Measurements from ENCODE around the gene PDCL2.

- TF ChIP-seq HDGF (IDR thresholded peaks at IDR 0.05; ENCODE audit: borderline replicate concordance) (no peak), ARNT (IDR thresholded peaks at IDR 0.05) (no peak), SUZ12 (IDR thresholded peaks at IDR 0.05) (no peak), CTBP1 (IDR thresholded peaks at IDR 0.05; ENCODE audit: borderline replicate concordance) (no peak), ELF4 (IDR thresholded peaks at IDR 0.05) (no peak), SP1 (IDR thresholded peaks at IDR 0.05) (no peak), BHLHE40 (IDR thresholded peaks at IDR 0.05; ENCODE audit: borderline replicate concordance) (no peak)
- TF ChIP-seq, protein P1, sequence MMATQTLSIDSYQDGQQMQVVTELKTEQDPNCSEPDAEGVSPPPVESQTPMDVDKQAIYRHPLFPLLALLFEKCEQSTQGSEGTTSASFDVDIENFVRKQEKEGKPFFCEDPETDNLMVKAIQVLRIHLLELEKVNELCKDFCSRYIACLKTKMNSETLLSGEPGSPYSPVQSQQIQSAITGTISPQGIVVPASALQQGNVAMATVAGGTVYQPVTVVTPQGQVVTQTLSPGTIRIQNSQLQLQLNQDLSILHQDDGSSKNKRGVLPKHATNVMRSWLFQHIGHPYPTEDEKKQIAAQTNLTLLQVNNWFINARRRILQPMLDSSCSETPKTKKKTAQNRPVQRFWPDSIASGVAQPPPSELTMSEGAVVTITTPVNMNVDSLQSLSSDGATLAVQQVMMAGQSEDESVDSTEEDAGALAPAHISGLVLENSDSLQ (IDR thresholded peaks at IDR 0.05): no peak
Measured at GRCh38 chr4:55637272-55637820, 45.3 kb upstream of the PDCL2 start.
